Measurements from ENCODE around the gene TMEM114.

Gene TMEM114

DNA sequence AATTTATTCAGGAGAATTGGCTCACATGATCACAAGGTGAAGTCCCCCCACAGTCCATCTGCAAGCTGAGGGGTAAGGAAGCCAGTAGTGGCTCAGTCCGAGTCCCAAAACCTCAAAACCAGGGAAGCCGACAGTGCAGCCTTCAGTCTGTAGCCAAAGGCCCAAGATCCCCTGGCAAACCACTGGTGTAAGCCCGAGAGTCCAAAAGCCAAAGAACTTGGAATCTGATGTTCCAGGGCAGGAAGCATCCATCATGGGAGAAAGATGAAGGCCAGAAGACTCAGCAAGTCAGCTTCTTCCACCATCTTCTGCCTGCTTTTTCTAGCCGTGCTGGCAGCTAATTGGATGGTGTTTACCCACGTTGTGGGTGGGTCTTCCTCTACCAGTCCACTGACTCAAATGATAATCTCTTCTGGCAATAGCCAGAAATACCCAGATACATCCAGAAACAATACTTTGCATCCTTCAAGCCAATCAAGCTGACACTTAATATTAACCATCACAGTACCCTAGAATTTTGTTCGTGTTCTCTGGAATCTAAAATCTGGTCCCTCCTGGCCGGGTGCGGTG is 40.4 kb downstream of the TMEM114 start:
- no peak overlapping the region for H3K4me3 ChIP-seq (replicated peaks; ENCODE audit: low read depth, low read length)
- no peak for DNase-seq (ENCODE audit: extremely low read depth, low read depth)
- TF ChIP-seq, protein P1, sequence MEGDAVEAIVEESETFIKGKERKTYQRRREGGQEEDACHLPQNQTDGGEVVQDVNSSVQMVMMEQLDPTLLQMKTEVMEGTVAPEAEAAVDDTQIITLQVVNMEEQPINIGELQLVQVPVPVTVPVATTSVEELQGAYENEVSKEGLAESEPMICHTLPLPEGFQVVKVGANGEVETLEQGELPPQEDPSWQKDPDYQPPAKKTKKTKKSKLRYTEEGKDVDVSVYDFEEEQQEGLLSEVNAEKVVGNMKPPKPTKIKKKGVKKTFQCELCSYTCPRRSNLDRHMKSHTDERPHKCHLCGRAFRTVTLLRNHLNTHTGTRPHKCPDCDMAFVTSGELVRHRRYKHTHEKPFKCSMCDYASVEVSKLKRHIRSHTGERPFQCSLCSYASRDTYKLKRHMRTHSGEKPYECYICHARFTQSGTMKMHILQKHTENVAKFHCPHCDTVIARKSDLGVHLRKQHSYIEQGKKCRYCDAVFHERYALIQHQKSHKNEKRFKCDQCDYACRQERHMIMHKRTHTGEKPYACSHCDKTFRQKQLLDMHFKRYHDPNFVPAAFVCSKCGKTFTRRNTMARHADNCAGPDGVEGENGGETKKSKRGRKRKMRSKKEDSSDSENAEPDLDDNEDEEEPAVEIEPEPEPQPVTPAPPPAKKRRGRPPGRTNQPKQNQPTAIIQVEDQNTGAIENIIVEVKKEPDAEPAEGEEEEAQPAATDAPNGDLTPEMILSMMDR (IDR thresholded peaks at IDR 0.05; ENCODE audit: low read depth, low read length, missing control alignments) = no peak

DNA sequence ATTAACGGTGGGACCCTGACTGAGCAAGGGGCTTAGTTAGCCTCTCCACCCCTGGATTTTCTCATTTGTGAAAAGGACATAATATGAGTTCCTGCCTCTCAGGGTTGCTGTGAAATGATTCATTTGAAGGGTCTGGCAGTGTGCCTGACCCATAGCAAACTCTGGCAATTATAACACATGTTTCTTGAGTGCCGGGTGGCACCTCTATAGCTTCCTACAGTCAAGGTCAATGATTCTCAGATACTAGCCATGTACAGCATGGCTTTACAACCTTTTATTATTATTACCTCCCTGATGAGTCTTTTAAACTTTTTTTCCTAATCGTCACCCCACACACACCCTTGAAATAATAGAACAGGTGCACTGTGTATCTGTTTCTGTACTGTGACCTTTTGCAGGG is 42.1 kb downstream of the TMEM114 start:
- H3K4me3 ChIP-seq (replicated peaks; ENCODE audit: low read depth, low read length) = no peak overlapping the region
- TF ChIP-seq, protein P1 (IDR thresholded peaks at IDR 0.05; ENCODE audit: low read depth, low read length, missing control alignments) = no peak
- no peak for DNase-seq (ENCODE audit: extremely low read depth, low read depth)

DNA sequence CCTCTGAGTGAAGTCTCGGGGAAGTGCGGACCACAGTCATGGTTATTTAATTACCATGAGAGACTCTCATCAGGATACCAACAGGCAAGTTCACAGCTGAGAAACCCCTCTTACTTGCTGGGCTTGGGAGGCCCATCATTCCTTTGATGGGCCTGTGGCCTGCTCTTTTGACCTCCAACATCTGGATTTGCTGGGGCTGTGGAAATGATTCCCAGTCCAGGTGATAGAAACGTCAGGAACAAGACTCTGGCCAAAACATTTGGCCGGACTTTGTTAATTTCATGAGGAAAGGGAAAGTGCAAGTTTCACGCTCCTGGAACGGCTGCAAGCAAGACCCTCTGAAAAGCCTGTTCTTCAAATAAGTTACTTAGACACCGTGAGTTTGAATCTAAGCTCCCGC is 42.5 kb downstream of the TMEM114 start:
- DNase-seq (ENCODE audit: extremely low read depth, low read depth) = no peak
- TF ChIP-seq, protein P1 (IDR thresholded peaks at IDR 0.05; ENCODE audit: low read depth, low read length, missing control alignments) = no peak
- H3K4me3 ChIP-seq (replicated peaks; ENCODE audit: low read depth, low read length) = no peak overlapping the region

DNA sequence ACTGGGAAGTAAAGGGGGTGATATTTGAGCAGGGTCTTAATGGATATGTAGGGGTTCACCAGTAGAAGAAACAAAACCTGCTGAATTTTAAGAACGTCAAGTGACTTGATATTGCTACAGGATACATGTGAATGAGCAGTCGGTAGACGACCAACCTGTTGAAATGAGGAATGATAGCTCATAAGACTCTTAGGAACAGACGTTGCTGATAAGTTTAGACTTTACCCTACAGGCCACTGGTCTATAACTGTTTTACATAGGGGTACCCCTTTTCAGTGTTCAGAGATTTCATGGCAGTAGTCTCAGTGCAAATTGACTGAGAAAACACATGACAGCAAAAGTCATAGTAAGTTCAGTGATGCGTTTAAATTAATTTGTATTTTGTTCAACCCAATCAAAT is 45.9 kb downstream of the TMEM114 start:
- DNase-seq (ENCODE audit: extremely low read depth, low read depth) = no peak
- H3K4me3 ChIP-seq (replicated peaks; ENCODE audit: low read depth, low read length) = no peak overlapping the region
- TF ChIP-seq, protein P1 (IDR thresholded peaks at IDR 0.05; ENCODE audit: low read depth, low read length, missing control alignments) = no peak

DNA sequence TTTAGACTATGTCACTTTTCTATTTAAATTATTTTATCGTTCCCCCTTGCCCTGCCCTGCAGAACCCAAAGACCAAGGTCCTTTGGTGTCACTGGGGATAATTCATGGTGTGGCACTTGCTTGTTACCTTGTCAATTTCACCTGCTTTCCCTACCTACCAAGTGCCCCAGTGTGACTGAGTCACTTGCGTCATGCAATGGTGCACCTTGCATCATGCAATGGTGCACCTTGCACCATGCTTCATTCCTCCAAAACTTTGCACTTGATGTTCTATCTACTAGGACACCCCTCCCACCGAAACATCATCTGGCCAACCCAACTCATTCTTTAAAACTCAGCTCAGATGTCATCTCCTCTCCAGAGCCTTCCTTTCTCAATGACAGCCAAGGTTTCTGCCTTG is 47.1 kb downstream of the TMEM114 start:
- TF ChIP-seq, protein P1 (IDR thresholded peaks at IDR 0.05; ENCODE audit: low read depth, low read length, missing control alignments) = no peak
- no peak overlapping the region for H3K4me3 ChIP-seq (replicated peaks; ENCODE audit: low read depth, low read length)
- no peak for DNase-seq (ENCODE audit: extremely low read depth, low read depth)

DNA sequence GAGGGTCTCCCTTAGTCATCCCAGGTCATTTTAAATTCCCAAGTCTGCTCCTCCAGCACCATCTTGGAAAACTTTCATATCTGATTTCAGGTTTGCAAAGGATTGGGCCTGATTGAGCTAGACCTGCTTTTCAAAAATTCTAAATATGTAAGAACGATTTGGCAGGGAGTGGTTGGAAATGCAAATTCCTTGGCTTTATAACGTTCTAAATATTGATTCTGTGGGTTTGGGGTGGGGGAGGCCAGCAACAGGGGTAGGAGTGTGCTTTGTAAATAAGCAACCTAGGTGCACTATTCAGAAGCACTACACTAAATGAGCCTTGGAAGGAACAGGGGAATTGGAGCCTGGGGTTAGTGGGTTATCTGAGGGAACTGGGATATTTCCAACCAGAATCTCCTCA is 47.9 kb downstream of the TMEM114 start:
- TF ChIP-seq, protein P1 (IDR thresholded peaks at IDR 0.05; ENCODE audit: low read depth, low read length, missing control alignments) = no peak
- no peak overlapping the region for H3K4me3 ChIP-seq (replicated peaks; ENCODE audit: low read depth, low read length)
- DNase-seq (ENCODE audit: extremely low read depth, low read depth) = no peak

DNA sequence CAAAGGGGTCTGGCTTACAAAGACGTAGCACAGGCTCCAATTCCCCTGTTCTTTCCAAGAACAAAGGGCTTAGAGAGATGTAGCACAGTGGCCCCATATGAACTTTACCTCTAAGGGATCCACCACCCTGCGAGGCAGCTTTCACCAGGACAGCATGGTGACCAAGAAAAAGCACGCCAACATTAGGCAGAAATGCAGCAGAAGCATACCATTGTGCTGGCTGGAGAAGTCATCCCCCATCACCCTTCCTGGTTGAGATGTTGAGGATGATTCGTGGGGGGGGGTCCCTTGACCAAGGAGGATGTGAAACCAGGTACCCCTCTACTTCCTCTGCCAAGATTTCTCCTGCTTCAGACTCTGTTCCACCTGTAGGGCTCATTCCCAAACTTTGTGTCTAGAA is 48.4 kb downstream of the TMEM114 start:
- TF ChIP-seq, protein P1 (IDR thresholded peaks at IDR 0.05; ENCODE audit: low read depth, low read length, missing control alignments) = no peak
- no peak for DNase-seq (ENCODE audit: extremely low read depth, low read depth)
- no peak overlapping the region for H3K4me3 ChIP-seq (replicated peaks; ENCODE audit: low read depth, low read length)

Measured in HFF-Myc (cell line).